Measurements from ENCODE around the gene COLEC11.
A peak's percentile ranks its signal among the peaks of the same experiment; 100 is the strongest.

Gene COLEC11

GRCh38 chr2:3641181-3641580 is 46.3 kb downstream of the COLEC11 start:
- no peak for DNase-seq

GRCh38 chr2:3641841-3642421 is 47.0 kb downstream of the COLEC11 start:
- DNase-seq, result no peak

- DNase-seq, result no peak
Observed at GRCh38 chr2:3642521-3643215, 47.8 kb downstream of the COLEC11 start.

- no peak for DNase-seq
Observed at GRCh38 chr2:3643371-3644245, 48.7 kb downstream of the COLEC11 start.

- no peak for DNase-seq
Observed at GRCh38 chr2:3644246-3644525, 49.3 kb downstream of the COLEC11 start.

GRCh38 chr2:3644891-3645605 is 50.1 kb downstream of the COLEC11 start:
- DNase-seq, result no peak

GRCh38 chr2:3645745-3646389 is 51.0 kb downstream of the COLEC11 start:
- DNase-seq, result no peak

GRCh38 chr2:3646446-3646845 is 51.5 kb downstream of the COLEC11 start:
- no peak for DNase-seq

GRCh38 chr2:3647246-3647645 is 52.3 kb downstream of the COLEC11 start:
- no peak for DNase-seq

- DNase-seq, result no peak
Observed at GRCh38 chr2:3647831-3648651, 53.1 kb downstream of the COLEC11 start.

- no peak for DNase-seq
Observed at GRCh38 chr2:3648652-3649177, 53.8 kb downstream of the COLEC11 start.

- no peak for DNase-seq
Observed at GRCh38 chr2:3649581-3649980, 54.7 kb downstream of the COLEC11 start.

- no peak for DNase-seq
Observed at GRCh38 chr2:3650140-3650920, 55.4 kb downstream of the COLEC11 start.

GRCh38 chr2:3651691-3652648 is 57.1 kb downstream of the COLEC11 start:
- peak; percentile 79 for DNase-seq

GRCh38 chr2:3652896-3653625 is 58.1 kb downstream of the COLEC11 start:
- DNase-seq, result no peak

GRCh38 chr2:3654011-3654410 is 59.1 kb downstream of the COLEC11 start:
- DNase-seq, result no peak

- no peak for DNase-seq
Observed at GRCh38 chr2:3654531-3655225, 59.8 kb downstream of the COLEC11 start.
